ENCODE data around the gene PTPRM. TPM values are rescaled to one million over a fixed set of nuclear protein-coding genes. Genes with fewer than 3 reads are reported as not detected.

The PTPRM gene
- total and polyA plus RNA-seq, 2 of the 8 experiments (the other 6 are each of a cell fraction or from before 2014, with no cell fraction given) = 4.1 to 7.0 TPM

- Histone ChIP-seq H3K23me2 (ENCODE audit: low read depth, low read length) (no peaks in the 10 kb centered on the region), H3K79me2 (ENCODE audit: control insufficient read depth in 1 of 2, insufficient read depth in 2 of 2, low read length in 2 of 2) (no peaks in the 10 kb centered on the region), H3K79me1 (ENCODE audit: low read depth, low read length) (no peaks in the 10 kb centered on the region), H4K8ac (ENCODE audit: extremely low read depth, insufficient read depth, low read length) (no peak overlapping the region), H3K4me1 (replicated peaks in 1 of 4; ENCODE audit: control insufficient read depth in 3 of 4, insufficient read depth in 4 of 4, low read length in 3 of 4) (peaks cover 3 to 9% (median 6%) of the 10 kb centered on the region in 4 experiments; a peak in 3 of 7 replicates), H3K56ac (replicated peaks; ENCODE audit: insufficient read length, low read depth, low read length) (no peak overlapping the region), H2BK5ac (ENCODE audit: low read depth, low read length) (no peak overlapping the region), H3K14ac (ENCODE audit: insufficient read length) (no peak overlapping the region), H2BK120ac (replicated peaks; ENCODE audit: low read depth, low read length) (no peak overlapping the region), H3K9ac (replicated peaks in 1 of 4; ENCODE audit: extremely low read depth in 1 of 4, low read depth in 3 of 4, low read length in 3 of 4) (no peak overlapping the region), H3K18ac (ENCODE audit: extremely low read depth, low read length) (no peak overlapping the region), H2BK20ac (ENCODE audit: low read length) (no peak overlapping the region), H3K36me3 (ENCODE audit: control insufficient read depth in 2 of 4, insufficient read depth in 4 of 4, low read length in 3 of 4) (no peaks in the 10 kb centered on the region), H4K5ac (ENCODE audit: insufficient read length, low read depth, low read length) (no peak overlapping the region), H3K4ac (replicated peaks; ENCODE audit: insufficient read length, low read depth, low read length) (no peak overlapping the region), H4K91ac (replicated peaks; ENCODE audit: insufficient read length, low read length) (no peak overlapping the region), H3K23ac (ENCODE audit: insufficient read length) (no peak overlapping the region), H3K9me3 (ENCODE audit: insufficient read depth in 2 of 2, low read depth in 1 of 2, low read length in 1 of 2) (no peaks in the 10 kb centered on the region), H2BK15ac (ENCODE audit: low read length) (no peak overlapping the region), H4K20me1 (replicated peaks in 1 of 2; ENCODE audit: control insufficient read depth in 1 of 2, insufficient read depth in 2 of 2, low read length in 2 of 2) (no peaks in the 10 kb centered on the region), H3K27ac (ENCODE audit: low read depth, low read length) (no peak overlapping the region), H3K4me3 (ENCODE audit: extremely low read depth in 1 of 4, insufficient read depth in 2 of 4, low read depth in 3 of 4, low read length in 4 of 4) (no peak overlapping the region), H2BK12ac (ENCODE audit: low read depth, low read length) (no peak overlapping the region), H2AFZ (ENCODE audit: low read length) (no peak overlapping the region), H3K27me3 (replicated peaks in 1 of 4; ENCODE audit: control insufficient read depth in 3 of 4, extremely low read depth in 1 of 4, insufficient read depth in 3 of 4, low read length in 3 of 4) (no peaks in the 10 kb centered on the region), H3K4me2 (ENCODE audit: insufficient read depth in 1 of 2, low read depth in 2 of 2, low read length in 2 of 2) (no peak overlapping the region), H2AK5ac (ENCODE audit: low read depth, low read length) (no peak overlapping the region)
- ChIA-PET POLR2A (ENCODE audit: partially characterized antibody) (no interaction called here), CTCF (ENCODE audit: partially characterized antibody) (no interaction called here)
- WGBS, 2 experiments (ENCODE audit: extremely low coverage in 1 of 2, insufficient coverage in 1 of 2, insufficient read length in 1 of 2, insufficient replicate concordance in 2 of 2, low coverage in 1 of 2, low lambda C conversion rate in 2 of 2, missing lambda C conversion rate in 1 of 2) = 86% methylated on average over 4 of the region's 4 CpGs; no CpG with 5 or more reads in 1 of the 2 experiments
- FAIRE-seq = no peak
- DNase-seq (ENCODE audit: low read depth in 1 of 2, low spot score in 2 of 2) = no peak
- TF ChIP-seq JUN (IDR thresholded peaks at IDR 0.05; ENCODE audit: low read depth, low read length) (no peak), KDM1A (IDR thresholded peaks at IDR 0.05; ENCODE audit: borderline replicate concordance, low read length) (no peak), EP300 (IDR thresholded peaks at IDR 0.05; ENCODE audit: borderline replicate concordance in 1 of 2, low read depth in 2 of 2, low read length in 2 of 2) (no peak), JUND (IDR thresholded peaks at IDR 0.05; ENCODE audit: low read length) (no peak), SIX5 (IDR thresholded peaks at IDR 0.05; ENCODE audit: low read depth, low read length) (no peak), CHD1 (IDR thresholded peaks at IDR 0.05; ENCODE audit: low read depth, low read length) (no peak), RNF2 (IDR thresholded peaks at IDR 0.05; ENCODE audit: borderline replicate concordance, low read depth, low read length, missing control alignments, poor library complexity, severe bottlenecking) (no peak), SP1 (IDR thresholded peaks at IDR 0.05; ENCODE audit: low read depth, low read length) (no peak), FOSL1 (IDR thresholded peaks at IDR 0.05; ENCODE audit: insufficient read depth, low read depth, low read length) (no peak), RFX5 (IDR thresholded peaks at IDR 0.05; ENCODE audit: borderline replicate concordance, low read depth, low read length) (no peak), BRCA1 (IDR thresholded peaks at IDR 0.05; ENCODE audit: low read depth, low read length) (no peak), SUZ12 (IDR thresholded peaks at IDR 0.05; ENCODE audit: low read length) (no peak), RBBP5 (IDR thresholded peaks at IDR 0.05; ENCODE audit: borderline replicate concordance, low read depth, low read length) (no peak)
These were observed 74.7 kb downstream of the PTPRM start for GRCh38 chr18:7641813-7642212.
